HG03565 (cell line): ENCODE measurements around the gene DIPK1B.
"Not testable (repeated sequence)": the region's sequence is repeated elsewhere in the genome, so short reads cannot be mapped to it uniquely, and the experiment has no call there.

Experiments used
- ATAC-seq: cut with Tn5 transposase; IDR thresholded peaks from one replicate; pipeline ENCODE4 v1.9.1; 2021; ENCODE audit warnings: mild to moderate bottlenecking, moderate library complexity; ENCODE audit not compliant: unreplicated experiment

DIPK1B gene

DNA sequence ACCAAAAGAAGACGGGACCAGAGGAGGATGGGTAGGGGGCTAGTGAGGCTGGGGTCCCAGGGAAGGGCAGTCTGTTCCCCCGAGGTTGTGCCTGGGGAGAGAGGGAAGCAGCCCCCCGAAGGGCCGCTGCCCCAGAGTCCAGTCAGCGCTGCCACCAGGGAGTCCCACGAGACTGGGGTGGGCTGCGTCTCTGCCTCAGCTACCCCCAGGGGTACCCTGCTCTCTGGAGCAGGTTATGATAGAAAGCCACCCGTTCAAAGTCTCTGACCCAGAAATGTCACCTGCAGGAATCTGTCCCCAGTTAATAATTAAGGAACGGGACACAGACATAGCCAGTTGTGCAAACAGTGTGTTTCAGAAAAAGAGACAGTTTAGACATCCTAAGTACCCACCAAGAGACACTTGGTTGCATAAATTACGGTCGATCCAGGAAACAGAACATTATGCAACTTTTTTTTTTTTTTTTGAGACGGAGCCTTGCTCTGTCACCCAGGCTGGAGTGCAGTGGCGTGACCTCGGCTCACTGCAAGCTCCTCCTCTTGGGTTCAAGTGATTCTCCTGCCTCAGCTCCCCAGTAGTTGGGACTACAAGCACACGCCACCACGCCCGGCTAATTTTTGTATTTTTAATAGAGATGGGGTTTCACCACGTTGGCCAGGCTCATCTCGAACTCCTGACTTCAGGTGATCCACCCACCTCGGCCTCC, 14.4 kb upstream of the DIPK1B start:
- no peak for ATAC-seq

- no peak for ATAC-seq
These were observed 13.6 kb upstream of the DIPK1B start for GRCh38 chr9:136698635-136699246.

- ATAC-seq = no peak
These were observed 12.1 kb upstream of the DIPK1B start for GRCh38 chr9:136700304-136700703.

DNA sequence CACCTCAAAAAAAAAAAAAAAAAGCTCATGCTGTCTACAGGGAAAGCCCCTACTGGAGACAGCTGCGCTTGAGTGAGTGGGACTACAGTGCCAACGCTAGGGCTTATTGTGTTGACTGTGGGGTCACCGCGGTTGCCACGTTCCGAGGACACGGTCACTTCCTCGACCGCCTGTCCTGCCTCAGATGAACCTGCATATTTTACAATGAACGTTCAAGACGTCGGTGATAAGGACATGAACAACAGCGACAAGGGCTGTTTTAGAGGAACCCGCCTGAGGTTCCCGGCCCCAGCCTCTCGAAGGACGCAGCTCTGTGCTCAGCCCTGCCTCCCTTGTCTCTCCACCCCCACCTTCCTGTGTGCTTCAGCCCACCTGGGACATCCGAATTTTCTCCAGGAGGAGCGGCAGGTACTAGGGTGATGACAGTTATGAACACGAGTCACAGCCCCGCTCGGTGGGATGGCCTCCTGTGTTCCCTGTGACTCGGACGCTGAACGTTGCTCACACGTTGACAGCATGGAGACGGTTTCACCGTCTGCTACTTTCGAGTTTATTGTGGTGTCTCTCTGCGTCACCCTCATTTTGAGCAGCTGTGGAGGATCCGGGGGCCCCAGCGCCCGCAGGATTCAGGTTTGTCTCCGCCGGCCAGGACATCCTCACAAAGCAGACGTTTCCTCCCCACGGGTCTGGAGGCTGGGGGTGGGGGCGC, 11.3 kb upstream of the DIPK1B start:
- no peak for ATAC-seq

- no peak for ATAC-seq
These were observed 10.7 kb upstream of the DIPK1B start for GRCh38 chr9:136701668-136702053.

- no peak for ATAC-seq
These were observed 9.0 kb upstream of the DIPK1B start for GRCh38 chr9:136703276-136703860.

- ATAC-seq = not testable (repeated sequence)
These were observed 7.6 kb upstream of the DIPK1B start for GRCh38 chr9:136704741-136705140.

- ATAC-seq = no peak
These were observed 6.8 kb upstream of the DIPK1B start for GRCh38 chr9:136705564-136705963.

- ATAC-seq = no peak
These were observed 5.4 kb upstream of the DIPK1B start for GRCh38 chr9:136707011-136707410.

DNA sequence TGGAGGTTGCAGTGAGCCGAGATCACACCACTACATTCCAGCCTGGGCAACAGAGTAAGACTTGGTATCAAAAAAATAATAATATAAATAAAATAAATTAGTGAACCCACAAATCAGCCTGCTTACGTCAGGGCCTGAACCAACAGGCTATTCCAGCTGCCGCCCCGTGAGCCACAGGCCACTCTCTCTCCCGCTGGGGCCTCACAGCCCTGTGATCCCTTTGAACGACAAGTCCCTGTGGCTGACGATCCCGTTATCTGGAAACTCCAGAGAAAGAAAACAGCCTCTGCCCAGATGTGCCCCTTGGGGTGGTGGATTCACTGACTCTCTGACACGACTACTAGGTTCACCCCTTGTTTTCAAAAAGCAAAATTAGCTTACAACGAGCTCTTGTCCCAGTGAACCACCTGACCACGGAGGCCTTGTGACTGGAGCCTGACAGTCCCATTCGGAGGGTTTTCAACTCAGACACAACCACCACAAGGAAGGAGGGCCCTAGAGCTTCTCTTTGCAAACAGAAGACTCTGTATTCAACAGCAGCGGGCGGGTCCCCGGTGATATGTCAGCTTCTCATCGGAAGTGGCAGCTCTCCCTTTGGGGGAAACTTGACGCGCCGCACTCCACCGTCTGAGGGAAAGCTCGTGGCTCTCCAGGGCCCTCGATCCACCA, 4.4 kb upstream of the DIPK1B start:
- ATAC-seq = no peak

- ATAC-seq = no peak
These were observed 2.8 kb upstream of the DIPK1B start for GRCh38 chr9:136709454-136710109.

DNA sequence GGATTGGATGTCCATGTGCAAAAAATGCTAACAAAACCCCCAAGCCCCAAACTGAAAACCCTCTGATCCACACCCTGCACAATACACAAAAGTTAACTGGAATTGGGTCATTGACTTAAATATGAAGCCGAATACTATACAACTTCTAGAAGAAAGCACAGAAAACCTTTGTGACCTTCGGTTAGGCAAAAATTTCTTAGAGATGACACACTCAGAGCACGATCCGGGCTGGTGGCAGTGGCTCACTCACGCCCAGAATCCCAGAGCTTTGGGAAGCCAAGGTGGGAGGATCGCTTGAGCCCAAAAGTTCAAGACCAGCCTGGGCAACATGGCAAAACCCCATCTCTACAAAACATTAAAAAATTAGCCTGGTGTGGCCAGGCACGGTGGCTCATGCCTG, 1.8 kb upstream of the DIPK1B start:
- no peak for ATAC-seq

DNA sequence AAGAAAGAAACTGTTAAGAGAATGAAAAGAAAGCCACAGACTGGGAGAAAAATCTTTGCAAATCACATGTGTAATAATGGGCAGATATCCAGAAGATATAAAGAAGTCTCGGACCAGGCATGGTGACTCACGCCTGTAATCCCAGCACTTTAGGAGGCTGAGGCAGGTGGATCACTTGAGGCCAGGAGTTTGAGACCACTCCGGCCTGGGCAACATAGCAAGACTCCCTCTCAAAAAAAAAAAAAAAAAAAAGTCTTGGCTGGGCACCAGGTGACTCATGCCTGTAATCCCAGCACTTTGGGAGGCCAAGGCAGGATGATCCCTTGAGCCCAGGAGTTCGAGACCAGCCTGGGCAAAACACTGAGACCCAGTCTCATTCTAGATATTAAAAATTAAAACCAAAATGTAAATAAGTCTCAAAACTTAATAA, 1.1 kb upstream of the DIPK1B start:
- ATAC-seq = not testable (repeated sequence)

DNA sequence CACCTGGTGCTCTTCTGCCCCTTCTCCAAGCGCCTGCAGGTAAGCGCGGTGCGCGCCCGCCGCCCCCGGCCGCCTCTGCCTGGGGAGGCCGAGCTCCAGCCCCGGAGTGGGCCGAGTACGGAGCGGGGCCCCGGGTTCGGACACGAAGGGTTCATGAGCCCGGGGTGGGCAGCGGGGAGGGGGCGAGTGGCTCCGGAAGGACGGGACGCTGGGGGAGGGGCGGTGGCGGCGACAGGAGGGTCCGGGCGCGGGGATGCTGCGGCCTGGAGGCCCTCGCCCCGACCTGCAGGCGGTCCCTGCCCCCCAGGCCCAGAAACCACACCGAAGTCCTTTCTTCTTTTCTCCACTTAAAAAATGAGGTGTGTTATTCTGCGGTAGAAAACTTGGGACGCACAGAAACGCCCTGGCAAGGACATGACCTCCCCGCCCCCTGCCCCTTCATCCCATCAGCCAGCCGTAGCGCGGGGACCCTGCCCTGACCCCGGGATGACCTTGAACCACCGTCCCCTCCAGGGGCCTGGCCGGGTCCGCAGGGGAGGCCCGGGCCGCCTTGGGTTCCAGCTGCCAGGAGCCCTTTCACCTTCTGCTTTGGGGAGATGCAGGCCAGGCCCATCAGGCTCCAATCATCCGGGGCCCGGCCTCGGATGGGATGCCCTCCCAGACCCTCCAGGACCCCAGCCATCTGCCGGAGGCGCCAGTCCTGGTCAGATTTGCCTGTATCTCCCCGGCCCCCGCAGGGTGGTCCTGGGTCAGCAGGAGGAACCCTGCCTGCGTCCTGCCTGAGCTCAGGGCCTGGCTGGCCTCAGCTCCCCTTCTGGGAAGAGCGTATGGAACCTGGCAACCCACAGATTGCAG, 545 bp downstream of the DIPK1B start:
- ATAC-seq = no peak

GRCh38 chr9:136713550-136713949, 1.2 kb downstream of the DIPK1B start:
- no peak for ATAC-seq

DNA sequence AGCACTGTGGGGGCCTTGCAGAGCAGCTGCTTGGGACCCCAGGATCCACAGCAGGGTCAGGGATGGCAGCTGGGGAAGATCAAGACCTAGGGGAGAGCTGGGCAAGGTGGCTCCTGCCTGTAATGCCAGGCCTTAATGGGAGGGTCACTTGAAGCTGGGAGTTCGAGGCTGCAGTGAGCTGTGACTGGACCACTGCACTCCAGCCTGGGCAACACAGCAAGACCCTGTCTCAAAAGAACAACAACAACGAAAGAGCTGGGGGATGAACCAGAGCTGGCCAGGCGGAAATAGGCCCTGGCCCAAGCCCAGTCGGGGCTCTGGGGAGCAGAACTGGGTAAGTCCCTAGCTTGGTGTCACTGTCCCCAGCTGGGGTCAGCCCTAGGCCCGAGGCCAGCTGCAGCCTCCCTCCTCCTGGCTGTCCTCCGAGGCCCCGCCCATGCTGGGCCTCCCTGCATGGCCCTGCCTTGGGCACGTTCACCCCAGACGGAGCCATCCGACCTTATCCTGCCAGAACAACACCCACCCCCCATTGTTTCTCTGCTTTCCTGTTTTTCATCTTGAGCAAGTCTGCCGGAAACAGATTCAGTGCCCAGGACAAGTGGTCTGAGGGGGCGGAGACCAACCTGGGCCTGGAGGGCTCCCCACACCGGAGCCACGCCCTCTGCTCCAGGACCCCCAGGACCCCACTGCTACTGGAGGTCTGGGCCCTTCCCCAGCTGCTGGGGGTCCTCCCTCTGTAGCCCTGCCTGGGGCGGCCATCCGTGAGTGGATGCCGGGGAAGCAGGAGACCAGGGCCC, 1.9 kb downstream of the DIPK1B start:
- no peak for ATAC-seq

DNA sequence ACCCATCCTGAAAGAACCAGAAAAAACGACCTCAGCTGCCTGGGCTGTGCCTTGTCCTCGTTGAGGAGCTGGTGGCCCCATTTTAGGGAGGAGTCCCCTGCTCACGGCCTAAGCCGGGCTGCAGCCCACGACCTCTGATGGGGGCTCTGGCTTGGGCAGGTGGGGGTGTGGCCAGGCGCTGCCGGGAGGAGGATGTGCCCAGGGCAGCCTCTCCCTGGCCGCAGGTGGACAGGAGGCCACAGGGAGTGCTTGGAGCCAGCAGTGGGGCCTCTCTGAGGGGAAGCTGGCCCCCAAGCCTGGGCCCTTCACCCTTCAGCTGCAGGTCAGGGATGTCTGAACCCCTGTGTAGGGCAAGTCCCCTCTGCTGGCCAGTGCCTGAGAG, 2.5 kb downstream of the DIPK1B start:
- ATAC-seq = no peak

GRCh38 chr9:136717399-136717798, 5.0 kb downstream of the DIPK1B start:
- ATAC-seq = no peak
